SK-N-SH (cell line): Measurements from ENCODE around the gene ADD3. TPM values are rescaled to one million over a fixed set of nuclear protein-coding genes. Genes with fewer than 3 reads are reported as not detected.

Source experiments
- CTCF ChIA-PET: fragments of 300-600, 350-600 bp; formaldehyde crosslinking; extraction: SDS; loops from one replicate; lab custom pipeline; 2021; lab: Yijun Ruan, JAX
- POLR2A ChIA-PET: fragments of 350-600 bp; sonication (Branson Sonifier 250); formaldehyde crosslinking; extraction: SDS; loops from one replicate; lab custom pipeline; 2020; ENCODE audit warnings: antibody characterized with exemption, inconsistent platforms; lab: Yijun Ruan, JAX
- DNase-seq: peaks from one replicate; pipeline ENCODE4 v3.0.0; 2012
- H2AFZ ChIP-seq: fragments of 200-600 bp; sonication (generic); 2 replicates; pipeline ENCODE4 v1.8.1; 2016; ENCODE audit warnings: antibody characterized with exemption, mild to moderate bottlenecking, low read depth
- H3F3A ChIP-seq: fragments of 200-600 bp; sonication (generic); replicated peaks from 2 replicates; pipeline ENCODE3; 2016; ENCODE audit warnings: antibody characterized with exemption, mild to moderate bottlenecking; ENCODE audit not compliant: insufficient read depth
- H3K27ac ChIP-seq, 2 experiments: fragments of 200-500 bp in 1 of 2; fragments of 200-600 bp in 1 of 2; sonication (Bioruptor generic) in 1 of 2; sonication (generic), shearing (Covaris generic) in 1 of 2; 2 replicates each; pipeline versions ENCODE4 v1.5.1 to v1.6.1; 2014 to 2016; ENCODE audit warnings: low read depth in 2 of 2, inconsistent platforms in 1 of 2, low read length in 1 of 2, mild to moderate bottlenecking in 1 of 2, mixed read lengths in 1 of 2
- H3K27me3 ChIP-seq: fragments of 200-600 bp; sonication (generic), shearing (Covaris generic); 2 replicates; pipeline ENCODE4 v1.6.1; 2016; ENCODE audit warnings: mixed run types; ENCODE audit not compliant: insufficient read depth
- H3K36me3 ChIP-seq, 2 experiments: fragments of 200-500 bp in 1 of 2; fragments of 200-600 bp in 1 of 2; sonication (Bioruptor generic) in 1 of 2; sonication (generic) in 1 of 2; replicated peaks in 1 of 2; 2 replicates each; pipeline versions ENCODE3 to v1.5.1; 2014 to 2016; ENCODE audit warnings: low read length in 1 of 2, mild to moderate bottlenecking in 1 of 2; ENCODE audit not compliant: insufficient read depth in 2 of 2, control insufficient read depth in 1 of 2
- H3K4me1 ChIP-seq, 2 experiments: fragments of 200-500 bp in 1 of 2; fragments of 200-600 bp in 1 of 2; sonication (Bioruptor generic) in 1 of 2; sonication (generic), shearing (Covaris generic) in 1 of 2; 2 replicates each; pipeline versions ENCODE4 v1.5.1 to v1.6.1; 2014 to 2016; ENCODE audit warnings: low read depth in 1 of 2, low read length in 1 of 2, mixed run types in 1 of 2; ENCODE audit not compliant: insufficient read depth in 2 of 2, control insufficient read depth in 1 of 2
- H3K4me2 ChIP-seq: fragments of 200-600 bp; sonication (generic), shearing (Covaris generic); 2 replicates; pipeline ENCODE4 v1.6.1; 2017; ENCODE audit warnings: mixed run types
- H3K4me3 ChIP-seq, 2 experiments: fragments of 200-500 bp in 1 of 2; fragments of 200-600 bp in 1 of 2; sonication (Bioruptor generic) in 1 of 2; sonication (generic), shearing (Covaris generic) in 1 of 2; 2 replicates each; pipeline versions ENCODE4 v1.5.1 to v1.8.1; 2014 to 2016; ENCODE audit warnings: low read depth in 2 of 2, inconsistent platforms in 1 of 2, low read length in 1 of 2, mild to moderate bottlenecking in 1 of 2, mixed read lengths in 1 of 2, moderate library complexity in 1 of 2
- H3K79me2 ChIP-seq: fragments of 200-600 bp; sonication (generic); 2 replicates; pipeline ENCODE4 v1.8.1; 2017; ENCODE audit warnings: mild to moderate bottlenecking; ENCODE audit not compliant: insufficient read depth
- H3K9ac ChIP-seq: fragments of 200-600 bp; sonication (generic); 2 replicates; pipeline ENCODE4 v1.6.1; 2017; ENCODE audit warnings: mixed run types
- H3K9me2 ChIP-seq: fragments of 200-600 bp; sonication (generic); 2 replicates; pipeline ENCODE4 v1.6.1; 2017; ENCODE audit warnings: mixed run types
- H3K9me3 ChIP-seq: fragments of 200-600 bp; sonication (generic); 2 replicates; pipeline ENCODE4 v1.6.1; 2017; ENCODE audit warnings: mixed run types, mild to moderate bottlenecking, moderate library complexity
- H4K20me1 ChIP-seq: fragments of 200-600 bp; sonication (generic); 2 replicates; pipeline ENCODE4 v1.6.1; 2017; ENCODE audit warnings: mild to moderate bottlenecking, mixed run types; ENCODE audit not compliant: insufficient read depth
- EZH2phosphoT487 ChIP-seq: fragments of 200-600 bp; sonication (generic); IDR thresholded peaks from 2 replicates; pipeline ENCODE4 v1.6.1; 2017; ENCODE audit warnings: low read depth, mixed run types, mild to moderate bottlenecking, antibody characterized with exemption, moderate library complexity, borderline replicate concordance
- FOSL2 ChIP-seq: IDR thresholded peaks from 2 replicates; pipeline ENCODE4 v1.4.0; 2012; ENCODE audit warnings: low read depth, mild to moderate bottlenecking, moderate library complexity, borderline replicate concordance
- FOXM1 ChIP-seq: IDR thresholded peaks from 2 replicates; pipeline ENCODE4 v1.4.0; 2012; ENCODE audit warnings: low read depth, mild to moderate bottlenecking
- MAX ChIP-seq: IDR thresholded peaks from 2 replicates; pipeline ENCODE4 v1.4.0; 2012; ENCODE audit warnings: low read depth
- MEF2A ChIP-seq: IDR thresholded peaks from 2 replicates; pipeline ENCODE4 v1.4.0; 2012; ENCODE audit warnings: low read depth, borderline replicate concordance
- NFIC ChIP-seq: IDR thresholded peaks from 2 replicates; pipeline ENCODE4 v1.4.0; 2012; ENCODE audit warnings: borderline replicate concordance
- RAD21 ChIP-seq: IDR thresholded peaks from 2 replicates; pipeline ENCODE4 v1.6.1; 2012; ENCODE audit warnings: mild to moderate bottlenecking, low read length
- RCOR1 ChIP-seq: fragments of 150-350 bp; IDR thresholded peaks from 2 replicates; pipeline ENCODE4 v1.6.1; 2017; ENCODE audit warnings: antibody characterized with exemption, low read length
- REST ChIP-seq: IDR thresholded peaks from 2 replicates; pipeline ENCODE4 v1.6.1; 2012; ENCODE audit warnings: mild to moderate bottlenecking, low read depth, low read length, moderate library complexity
- SIN3A ChIP-seq: IDR thresholded peaks from 2 replicates; pipeline ENCODE4 v1.6.1; 2012; ENCODE audit warnings: low read depth, mild to moderate bottlenecking, low read length, moderate library complexity, borderline replicate concordance
- SMC3 ChIP-seq: IDR thresholded peaks from 2 replicates; pipeline ENCODE4 v1.6.1; 2012; ENCODE audit warnings: low read depth, low read length, improper control_type of control experiment
- TEAD4 ChIP-seq: IDR thresholded peaks from 2 replicates; pipeline ENCODE4 v1.4.0; 2012; ENCODE audit warnings: mild to moderate bottlenecking, borderline replicate concordance; ENCODE audit not compliant: insufficient read depth
- USF1 ChIP-seq: IDR thresholded peaks from 2 replicates; pipeline ENCODE4 v1.4.0; 2012; ENCODE audit warnings: low read depth, borderline replicate concordance
- ZBTB33 ChIP-seq: IDR thresholded peaks from 2 replicates; pipeline ENCODE4 v1.4.0; 2012; ENCODE audit warnings: low read depth, borderline replicate concordance
- WGBS: methylation state at CpG from one replicate; pipeline ENCODE4 v1.1.6; 2017; ENCODE audit warnings: low lambda C conversion rate; 5-methylcytosine and 5-hydroxymethylcytosine counted together
- polyA plus RNA-seq, 3 experiments: library from polyadenylated mRNA; depleted of rRNA; stranded (reverse); fragments of >200 nt; gene quantifications; 2 replicates each; pipeline ENCODE4 v1.2.3, GENCODE V29; 2012

The ADD3 gene
- polyA plus RNA-seq, 1 of the 3 experiments (the other 2 are of a cell fraction): 27.6 TPM

- no peak for TF ChIP-seq ZBTB33
Measured at GRCh38 chr10:109997233-109997632, 10.6 kb upstream of the ADD3 start (continued).

- WGBS: 27% methylated on average over 1 of the region's 1 CpG
- H3K36me3 ChIP-seq: no peaks in the 10 kb centered on the region
- ChIA-PET CTCF (interaction anchor here (1.5 kb wide), 1 partner anchor 114 kb away, joined by 11 read pairs; no protein-coding TSS in a partner anchor), POLR2A (no interaction called here)
- H3K4me2 ChIP-seq: no peak overlapping the region
- no peak overlapping the region for H3K4me3 ChIP-seq
- no peaks in the 10 kb centered on the region for H3K9me3 ChIP-seq
- no peak overlapping the region for H2AFZ ChIP-seq
- peaks cover 0 to 5% of the 10 kb centered on the region in 2 experiments; a peak in 2 of 4 replicates for H3K4me1 ChIP-seq
- no peaks in the 10 kb centered on the region for H3K27me3 ChIP-seq
- no peak overlapping the region for H3K9ac ChIP-seq
- no peak overlapping the region for H3K27ac ChIP-seq
- TF ChIP-seq SIN3A (no peak), REST (no peak), TEAD4 (no peak), USF1 (no peak), MAX (no peak), NFIC (no peak), RCOR1 (no peak), MEF2A (no peak), EZH2phosphoT487 (no peak), FOSL2 (no peak), FOXM1 (no peak), RAD21 (no peak), SMC3 (no peak)
- no peaks in the 10 kb centered on the region for H3F3A ChIP-seq
- H4K20me1 ChIP-seq: no peaks in the 10 kb centered on the region
- H3K79me2 ChIP-seq: no peaks in the 10 kb centered on the region
- DNase-seq: no peak
- no peaks in the 10 kb centered on the region for H3K9me2 ChIP-seq
Measured at GRCh38 chr10:109998513-109998912, 9.3 kb upstream of the ADD3 start.
